AG20443 (cell line): Measurements from ENCODE around the gene OR9K2.
A peak's percentile ranks its signal among the peaks of the same experiment; 100 is the strongest.
"Not testable (repeated sequence)": the region's sequence is repeated elsewhere in the genome, so short reads cannot be mapped to it uniquely, and the experiment has no call there.

ENCODE experiments used
- DNase-seq: peaks from one replicate; pipeline ENCODE4 v3.0.0; 2012; ENCODE audit warnings: low spot score, mixed read lengths

OR9K2 gene, protein sequence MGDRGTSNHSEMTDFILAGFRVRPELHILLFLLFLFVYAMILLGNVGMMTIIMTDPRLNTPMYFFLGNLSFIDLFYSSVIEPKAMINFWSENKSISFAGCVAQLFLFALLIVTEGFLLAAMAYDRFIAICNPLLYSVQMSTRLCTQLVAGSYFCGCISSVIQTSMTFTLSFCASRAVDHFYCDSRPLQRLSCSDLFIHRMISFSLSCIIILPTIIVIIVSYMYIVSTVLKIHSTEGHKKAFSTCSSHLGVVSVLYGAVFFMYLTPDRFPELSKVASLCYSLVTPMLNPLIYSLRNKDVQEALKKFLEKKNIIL

DNA sequence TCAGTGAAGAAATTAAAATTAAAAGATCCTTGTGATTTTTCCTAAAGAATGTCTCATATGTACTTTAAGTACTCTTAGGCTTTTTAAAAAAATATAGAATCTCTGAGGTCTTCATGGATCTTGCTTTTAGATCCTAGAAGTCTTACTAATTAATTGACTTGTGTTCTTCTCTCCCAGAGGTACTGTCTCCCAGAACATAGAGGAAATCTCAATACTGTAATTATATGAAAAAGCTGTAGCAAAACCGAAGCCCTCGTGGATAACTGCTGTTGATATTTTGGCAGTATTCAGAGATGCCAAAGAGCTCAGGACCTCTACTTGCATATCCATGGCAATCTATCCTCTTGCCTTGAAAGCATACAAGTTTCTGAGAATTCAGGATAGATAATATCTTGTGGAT is at the start of gene OR9K2:
TSS of gene OR9K2 (plus strand) at position 301 of the 400 bp plus-strand sequence. CDS start 3,429 bp downstream, outside the sequence.
- no peak for DNase-seq

DNA sequence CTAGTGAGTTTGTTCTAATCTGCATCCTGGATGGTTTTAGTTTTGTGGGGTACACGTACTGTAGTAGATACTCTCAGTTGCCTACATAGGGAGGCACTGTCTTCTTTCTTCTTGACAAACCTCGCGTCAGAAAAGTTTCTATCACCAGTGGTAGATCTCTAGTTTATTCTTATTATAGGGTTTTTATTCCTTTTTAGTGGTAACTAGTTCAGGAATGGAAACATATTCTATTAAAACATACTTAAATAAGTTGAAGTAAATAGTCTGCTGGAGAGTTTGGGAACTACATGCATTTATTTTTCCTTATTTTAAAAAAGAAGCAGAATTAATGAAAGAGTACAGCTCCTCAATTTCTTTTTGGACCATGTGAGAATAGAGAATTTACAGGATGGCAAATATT is 33.6 kb upstream of the OR9K2 start:
- no peak for DNase-seq

DNA sequence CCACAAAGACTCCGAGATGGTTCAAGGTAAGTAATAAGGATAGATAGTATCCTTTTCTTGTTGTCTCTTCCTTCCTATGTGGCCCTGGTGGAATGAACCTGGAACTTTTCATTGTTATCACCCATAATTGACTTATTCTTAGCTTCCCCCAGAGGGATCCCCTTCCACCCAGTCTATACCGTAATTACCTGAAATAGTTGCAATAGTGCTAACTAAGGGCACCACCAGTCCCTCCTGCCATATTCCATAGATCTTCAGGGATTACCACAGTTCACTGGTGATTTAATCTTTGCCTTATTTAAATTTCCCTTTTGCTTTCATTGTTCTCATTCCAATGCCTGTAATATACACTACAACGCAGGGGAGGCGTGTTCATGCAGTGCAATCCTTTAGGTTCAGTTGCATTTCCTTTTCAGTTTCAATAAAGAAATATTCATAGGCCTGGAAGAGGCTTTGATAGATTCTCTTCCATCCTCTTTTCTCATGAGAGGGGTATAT is 13.8 kb upstream of the OR9K2 start:
- no peak for DNase-seq

DNA sequence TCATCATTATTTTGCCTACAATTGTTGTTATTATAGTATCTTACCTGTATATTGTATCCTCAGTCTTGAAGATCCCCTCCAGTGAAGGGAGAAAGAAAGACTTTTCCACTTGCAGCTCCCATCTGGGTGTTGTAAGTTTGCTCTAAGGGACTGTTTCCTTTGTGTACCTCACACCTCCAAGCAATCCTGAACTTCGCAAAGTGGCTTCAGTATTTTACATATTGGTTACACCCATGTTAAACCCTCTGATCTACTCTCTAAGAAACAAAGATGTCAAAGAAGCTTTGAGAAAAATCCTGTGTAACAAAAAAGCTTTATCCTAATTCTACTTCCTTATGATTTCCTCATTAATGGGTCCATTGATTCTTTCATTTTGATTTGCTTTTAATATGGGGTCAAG is 10.1 kb upstream of the OR9K2 start:
- DNase-seq = no peak

DNA sequence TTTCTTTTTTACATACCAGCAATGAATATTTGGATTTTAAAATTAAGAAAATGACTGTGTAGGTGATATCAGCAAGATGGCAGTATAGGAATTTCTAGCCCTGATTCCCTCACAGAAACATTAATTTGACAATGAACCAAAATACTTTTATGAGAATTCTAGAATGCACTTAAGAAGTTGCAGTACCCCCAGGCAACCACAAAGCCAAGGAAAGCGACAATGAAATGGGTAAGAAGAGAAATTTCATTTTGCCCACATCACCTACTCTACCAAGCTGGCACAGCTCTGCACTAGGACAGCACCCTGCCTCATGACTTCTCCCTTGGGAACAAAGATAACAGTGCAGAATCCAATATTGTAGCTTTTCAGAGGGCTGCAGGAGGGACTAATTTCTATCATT is 6.6 kb downstream of the OR9K2 start:
- no peak for DNase-seq

DNA sequence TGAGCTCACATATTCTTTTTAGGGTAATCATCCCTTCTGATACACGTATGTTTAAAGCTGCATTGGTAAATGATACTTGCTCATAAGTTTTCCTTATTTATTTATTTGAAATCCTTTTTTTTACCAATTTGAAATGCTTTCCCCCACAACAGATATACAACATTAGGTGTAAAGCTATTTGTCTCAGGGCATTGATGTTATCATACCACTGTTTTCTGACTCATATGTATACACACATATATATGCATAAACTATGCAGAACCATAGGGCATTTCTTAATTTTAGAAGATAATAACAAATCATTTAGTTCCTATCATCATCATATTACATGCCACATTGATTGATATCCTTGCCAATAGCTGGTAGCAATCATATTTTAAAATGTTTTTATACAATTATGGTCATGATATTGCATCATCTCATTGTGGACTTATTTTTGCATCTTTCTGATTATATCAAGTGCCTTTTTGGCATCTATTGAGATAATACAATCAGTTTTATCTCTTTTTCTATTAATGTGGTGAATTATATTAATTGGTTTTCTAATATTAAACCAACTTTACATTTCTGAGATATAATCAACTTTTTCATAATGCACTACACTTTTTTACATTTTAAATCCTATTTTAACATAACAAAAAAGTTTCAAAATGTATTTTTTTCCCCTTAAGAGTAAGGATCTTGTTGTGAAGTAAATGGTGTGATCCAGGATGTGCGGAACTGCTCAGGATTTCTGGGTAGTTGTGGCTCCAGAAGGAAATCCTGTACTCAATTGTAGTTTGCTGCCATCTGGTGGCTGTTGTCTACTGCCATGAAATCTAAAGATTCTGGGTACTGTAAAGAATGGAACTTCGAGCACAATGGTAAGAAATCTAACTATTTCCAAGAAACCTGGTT is 16.7 kb downstream of the OR9K2 start:
- DNase-seq = peak; percentile 42

DNA sequence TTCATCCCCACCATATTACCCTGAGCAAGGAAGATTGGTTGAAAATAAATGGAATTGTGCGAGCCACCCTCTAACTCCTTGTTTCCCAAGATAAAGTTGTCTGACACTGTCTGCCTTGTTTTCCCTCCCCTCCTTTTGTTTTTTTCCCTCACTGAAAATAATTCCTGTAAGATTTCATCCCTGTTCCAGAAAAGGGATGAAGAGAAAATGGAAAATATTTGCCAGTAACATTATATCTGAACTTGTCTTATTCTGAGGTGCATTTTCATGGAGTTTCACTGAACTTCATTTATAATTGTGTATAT is 17.3 kb downstream of the OR9K2 start:
- no peak for DNase-seq

DNA sequence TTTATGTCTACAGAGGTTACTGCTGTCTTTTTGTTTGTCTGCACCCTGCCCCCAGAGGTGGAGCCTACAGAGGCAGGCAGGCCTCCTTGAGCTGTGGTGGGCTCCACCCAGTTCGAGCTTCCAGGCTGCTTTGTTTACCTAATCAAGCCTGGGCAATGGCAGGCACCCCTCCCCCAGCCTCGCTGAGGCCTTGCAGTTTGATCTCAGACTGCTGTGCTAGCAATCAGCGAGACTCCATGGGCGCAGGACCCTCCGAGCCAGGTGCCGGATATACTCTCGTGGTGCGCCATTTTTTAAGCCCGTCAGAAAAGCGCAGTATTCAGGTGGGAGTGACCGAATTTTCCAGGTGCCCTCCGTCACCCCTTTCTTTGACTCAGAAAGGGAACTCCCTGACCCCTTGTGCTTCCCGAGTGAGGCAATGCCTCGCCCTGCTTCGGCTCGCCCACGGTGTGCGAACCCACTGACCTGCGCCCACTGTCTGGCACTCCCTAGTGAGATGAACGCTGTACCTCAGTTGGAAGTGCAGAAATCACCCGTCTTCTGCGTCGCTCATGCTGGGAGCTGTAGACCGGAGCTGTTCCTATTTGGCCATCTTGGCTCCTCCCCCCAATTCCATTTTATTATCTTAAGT is 40.9 kb downstream of the OR9K2 start:
- not testable (repeated sequence) for DNase-seq

DNA sequence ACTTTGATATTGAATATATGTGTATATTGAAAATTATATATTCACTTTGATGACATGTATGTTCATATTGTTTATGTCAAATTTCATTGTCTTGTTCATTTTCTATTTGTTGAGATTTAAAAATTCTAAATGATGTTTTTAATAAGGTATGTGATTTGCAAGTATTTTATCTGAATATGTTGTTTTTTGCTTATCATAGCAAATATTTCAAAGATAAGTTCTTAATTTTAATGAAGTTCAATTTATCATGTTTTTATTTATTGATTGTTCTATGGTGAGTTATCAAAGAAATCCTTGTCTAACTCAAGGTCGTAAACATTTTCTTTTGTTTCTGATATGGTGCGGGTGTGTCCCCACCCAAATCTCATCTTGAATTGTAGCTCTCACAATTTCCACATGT is 45.2 kb downstream of the OR9K2 start:
- DNase-seq = no peak

DNA sequence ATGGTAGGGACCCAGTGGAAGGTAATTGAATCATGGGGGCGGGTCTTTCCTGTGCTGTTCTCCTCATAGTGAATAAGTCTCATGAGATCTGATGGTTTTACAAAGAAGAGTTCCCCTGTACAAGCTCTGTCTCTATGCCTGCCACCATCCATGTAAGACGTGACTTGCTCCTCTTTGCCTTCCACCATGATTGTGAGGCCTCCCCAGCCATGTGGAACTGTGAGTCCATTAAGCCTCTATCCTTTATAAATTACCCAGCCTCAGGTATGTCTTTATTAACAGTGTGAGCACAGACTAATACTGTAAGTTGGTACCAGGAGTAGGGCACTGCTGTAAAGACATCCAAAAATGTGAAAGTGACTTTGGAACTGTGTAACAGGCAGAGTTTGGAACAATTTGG is 45.6 kb downstream of the OR9K2 start:
- not testable (repeated sequence) for DNase-seq

DNA sequence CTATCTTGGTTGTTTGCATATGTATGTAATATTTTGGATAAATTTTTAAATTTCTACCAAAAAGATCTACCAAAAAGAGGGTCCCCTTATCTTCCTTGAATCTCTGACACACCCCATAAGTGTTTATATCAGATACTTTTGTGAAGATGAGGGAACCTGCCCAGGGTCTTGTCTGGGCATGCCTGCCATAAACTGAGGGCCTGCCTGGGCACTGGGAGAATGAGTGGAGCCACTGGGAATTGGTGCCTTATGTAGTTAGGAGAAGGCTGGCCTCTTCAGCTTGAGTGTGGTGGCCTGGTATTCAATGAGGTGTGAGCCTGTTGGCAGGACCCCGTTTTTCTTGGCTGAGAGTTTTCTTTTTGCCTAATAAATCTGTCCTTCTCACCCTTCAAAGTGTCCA is 46.5 kb downstream of the OR9K2 start:
- DNase-seq = no peak

DNA sequence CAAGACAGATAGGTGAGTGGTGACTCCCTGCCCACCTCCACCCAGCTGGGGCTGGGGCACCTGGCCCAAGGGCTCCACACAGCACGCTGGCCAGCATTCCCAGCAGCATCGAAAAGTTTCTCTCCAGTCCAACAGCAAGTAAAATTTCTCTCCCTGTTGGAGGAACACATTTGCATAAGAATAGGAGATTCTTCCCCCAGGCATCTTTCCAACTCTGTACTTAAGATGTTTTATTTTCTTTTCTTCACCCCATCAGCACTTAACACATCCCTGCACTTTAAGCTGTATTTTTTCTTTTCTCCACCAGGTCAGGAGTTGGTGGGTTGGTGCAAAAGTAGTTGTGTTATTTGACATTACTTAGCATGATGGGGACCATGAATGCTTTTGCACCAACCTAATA is 47.2 kb downstream of the OR9K2 start:
- no peak for DNase-seq
